HPDE6-E6E7 (cell line): ENCODE data around the gene EAF1.
"Not testable (repeated sequence)": the region's sequence is repeated elsewhere in the genome, so short reads cannot be mapped to it uniquely, and the experiment has no call there.

Source experiments
- DNase-seq: peaks from one replicate; pipeline ENCODE4 v3.0.0; 2011; ENCODE audit warnings: missing footprints; ENCODE audit errors: extremely low spot score

Gene EAF1

DNA sequence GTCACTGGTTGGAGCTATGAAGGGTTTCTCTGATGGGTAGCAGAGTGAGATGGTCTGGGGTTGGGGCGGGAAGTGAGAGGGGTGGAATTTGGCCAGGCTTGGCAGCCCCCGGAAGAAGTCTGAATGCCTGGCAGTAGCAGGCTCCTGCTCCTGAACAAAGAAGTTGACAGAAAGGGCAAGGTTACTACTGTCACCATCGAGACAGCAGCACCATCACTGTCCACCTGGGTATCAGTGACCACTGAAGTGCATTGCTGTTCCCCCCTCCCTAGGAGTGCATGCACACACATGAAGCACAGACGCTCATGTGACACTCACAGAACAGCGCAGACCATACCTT is 51.2 kb downstream of the EAF1 start:
- DNase-seq = no peak

DNA sequence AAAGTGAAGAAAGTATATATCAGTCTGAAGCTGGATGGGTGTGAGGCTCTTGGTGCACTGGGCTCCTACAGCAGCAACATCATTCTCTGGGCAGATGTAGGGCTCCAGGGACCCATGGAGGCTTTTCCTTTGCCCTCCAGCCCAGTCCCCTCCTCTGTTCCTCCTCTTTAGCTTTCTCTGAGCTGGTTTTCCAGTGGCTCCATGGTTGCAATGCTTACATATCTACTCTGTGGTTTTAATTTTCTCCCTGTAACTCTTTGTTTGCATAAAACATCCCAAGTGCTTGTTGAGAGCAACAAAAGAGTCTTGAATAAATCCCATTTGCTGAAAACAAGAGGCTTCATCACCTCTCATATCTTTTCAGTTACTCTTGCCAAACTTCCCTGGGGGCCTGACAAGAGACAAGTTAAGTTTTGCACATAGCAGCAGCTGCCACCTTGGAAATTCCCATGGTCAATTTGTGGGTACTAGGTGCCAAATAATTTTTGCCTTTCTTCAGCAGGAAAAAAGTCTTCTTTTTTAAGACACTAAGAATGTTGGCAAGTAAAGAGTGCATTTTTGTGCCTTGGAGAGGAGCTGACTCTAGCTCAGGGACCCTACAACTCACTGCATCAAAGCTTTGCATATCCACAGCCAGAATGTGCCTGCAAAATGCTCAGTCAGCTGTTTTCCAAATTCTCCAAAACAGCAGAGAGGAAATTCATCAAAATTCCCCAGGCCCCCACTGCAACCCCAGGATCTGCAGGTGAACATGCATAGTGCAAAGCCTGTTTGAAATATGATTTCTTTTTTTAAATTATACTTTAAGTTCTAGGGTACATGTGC is 52.2 kb downstream of the EAF1 start:
- no peak for DNase-seq

GRCh38 chr3:15484551-15484950 is 57.2 kb downstream of the EAF1 start:
- not testable (repeated sequence) for DNase-seq

DNA sequence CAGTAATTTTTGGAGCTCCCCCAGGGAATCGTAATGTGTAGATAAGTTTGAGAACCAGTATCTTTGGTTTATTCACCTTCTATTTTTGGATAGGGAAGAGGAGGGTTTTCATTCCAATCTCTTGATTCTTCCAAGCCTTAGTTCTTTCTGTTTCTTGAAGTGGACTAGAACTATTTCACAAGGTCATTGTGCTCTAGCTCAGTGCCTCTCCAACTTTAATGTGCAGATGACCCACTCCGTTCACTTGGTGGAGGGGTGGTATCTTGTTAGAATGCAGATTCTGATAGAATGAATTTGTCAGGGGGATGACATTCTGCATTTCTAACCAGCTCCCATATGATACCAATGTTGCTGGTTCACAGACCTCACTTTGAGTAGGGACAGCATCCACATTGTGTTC is 58.6 kb downstream of the EAF1 start:
- DNase-seq = no peak

GRCh38 chr3:15486979-15487378 is 59.6 kb downstream of the EAF1 start:
- DNase-seq = no peak

DNA sequence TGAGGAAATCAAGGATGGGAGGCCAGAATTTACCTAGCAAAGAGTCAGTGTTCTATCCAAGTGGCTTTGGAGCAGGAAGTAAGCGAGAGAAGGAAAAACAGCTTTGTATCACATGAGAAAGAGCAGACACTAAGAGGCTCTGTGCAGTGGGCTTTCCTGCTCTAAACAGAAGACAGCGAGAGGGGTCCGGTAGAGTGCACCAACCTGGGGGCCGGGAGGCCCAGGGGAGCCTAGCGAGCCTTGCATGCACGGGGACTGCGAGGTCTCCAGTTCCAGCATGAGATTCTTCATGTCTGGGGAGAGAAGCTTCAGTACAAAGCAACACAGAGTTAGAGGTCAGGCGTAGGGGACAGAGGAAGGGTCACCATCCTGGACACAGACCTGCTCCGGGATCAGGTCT is 60.6 kb downstream of the EAF1 start:
- no peak for DNase-seq

DNA sequence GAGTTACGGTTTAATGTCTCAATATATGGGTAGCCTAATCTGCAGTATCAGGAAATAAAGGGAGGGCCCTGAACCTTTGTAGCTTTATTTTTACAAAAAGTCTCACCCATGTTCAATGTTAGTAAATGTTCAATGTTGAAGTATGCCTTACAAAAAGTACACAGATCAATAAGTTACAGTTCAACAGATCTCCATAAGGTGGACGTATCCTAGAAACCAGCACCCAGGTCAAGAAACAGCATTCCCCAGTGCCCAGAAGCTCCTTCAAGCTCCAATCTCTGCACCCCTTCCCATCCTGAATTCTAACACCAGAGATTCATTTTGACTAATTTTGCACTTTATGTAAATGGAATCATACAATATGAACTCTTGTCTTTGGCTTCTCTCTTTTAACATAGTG is 62.8 kb downstream of the EAF1 start:
- no peak for DNase-seq

DNA sequence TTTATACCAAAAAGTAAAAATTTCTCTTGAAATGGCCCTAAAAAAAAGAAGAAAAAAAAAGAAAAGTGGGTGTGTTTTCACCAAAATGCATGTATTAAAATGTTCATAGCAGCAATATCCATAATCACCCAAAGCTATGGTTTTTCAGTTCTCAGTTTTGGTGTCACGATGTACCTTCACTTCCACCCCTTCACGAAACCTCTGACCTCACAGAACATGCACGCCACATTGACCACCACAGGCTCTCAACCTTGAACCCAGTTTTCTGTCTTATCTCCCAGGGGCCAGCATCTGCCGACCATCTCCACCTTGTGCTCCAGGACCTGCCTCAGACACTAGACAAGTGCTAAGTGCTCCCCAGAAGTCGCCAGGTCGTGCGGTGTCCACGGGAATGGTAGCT is 63.7 kb downstream of the EAF1 start:
- no peak for DNase-seq
